PC-9 (cell line): ENCODE measurements around the gene CYP2C8.
"Not testable (repeated sequence)": the region's sequence is repeated elsewhere in the genome, so short reads cannot be mapped to it uniquely, and the experiment has no call there.

Source experiments
- EZH2 ChIP-seq: fragments of 200-600 bp; sonication (generic); IDR thresholded peaks from 2 replicates; pipeline ENCODE4 v1.8.0; 2017; ENCODE audit warnings: antibody characterized with exemption, low read depth
- TF ChIP-seq, protein P1 (sequence below): fragments of 200-600 bp; sonication (generic); conservative IDR thresholded peaks from 2 replicates; pipeline ENCODE4 v1.6.1; 2017; ENCODE audit warnings: mixed run types, antibody characterized with exemption, mild to moderate bottlenecking, moderate library complexity

- TF ChIP-seq, protein P1, sequence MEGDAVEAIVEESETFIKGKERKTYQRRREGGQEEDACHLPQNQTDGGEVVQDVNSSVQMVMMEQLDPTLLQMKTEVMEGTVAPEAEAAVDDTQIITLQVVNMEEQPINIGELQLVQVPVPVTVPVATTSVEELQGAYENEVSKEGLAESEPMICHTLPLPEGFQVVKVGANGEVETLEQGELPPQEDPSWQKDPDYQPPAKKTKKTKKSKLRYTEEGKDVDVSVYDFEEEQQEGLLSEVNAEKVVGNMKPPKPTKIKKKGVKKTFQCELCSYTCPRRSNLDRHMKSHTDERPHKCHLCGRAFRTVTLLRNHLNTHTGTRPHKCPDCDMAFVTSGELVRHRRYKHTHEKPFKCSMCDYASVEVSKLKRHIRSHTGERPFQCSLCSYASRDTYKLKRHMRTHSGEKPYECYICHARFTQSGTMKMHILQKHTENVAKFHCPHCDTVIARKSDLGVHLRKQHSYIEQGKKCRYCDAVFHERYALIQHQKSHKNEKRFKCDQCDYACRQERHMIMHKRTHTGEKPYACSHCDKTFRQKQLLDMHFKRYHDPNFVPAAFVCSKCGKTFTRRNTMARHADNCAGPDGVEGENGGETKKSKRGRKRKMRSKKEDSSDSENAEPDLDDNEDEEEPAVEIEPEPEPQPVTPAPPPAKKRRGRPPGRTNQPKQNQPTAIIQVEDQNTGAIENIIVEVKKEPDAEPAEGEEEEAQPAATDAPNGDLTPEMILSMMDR: not testable (repeated sequence)
- TF ChIP-seq EZH2: not testable (repeated sequence)
These were observed 41.5 kb upstream of the CYP2C8 start for GRCh38 chr10:95110823-95111222.
